ENCODE results near the gene ALOXE3.

- no peak for TF ChIP-seq CTCF (IDR thresholded peaks at IDR 0.05)
- no peak for TF ChIP-seq EP300 (IDR thresholded peaks at IDR 0.05)
- no peak for TF ChIP-seq POLR2A (IDR thresholded peaks at IDR 0.05)
These were observed 5.5 kb upstream of the ALOXE3 start, which contains the start of gene HES7 for GRCh38 chr17:8123695-8124349.

Data from stomach (tissue), 4 donors.